Skeletal muscle cell (primary cell): ENCODE results near the gene ANAPC2.

ENCODE experiments used
- DNase-seq: peaks from one replicate; pipeline ENCODE4 v3.0.0-alpha.2; 2010; ENCODE audit warnings: low read depth
- H3K4me3 ChIP-seq: 2 replicates; pipeline ENCODE4 v1.5.1; 2011; ENCODE audit warnings: low read depth, mild to moderate bottlenecking, control low read depth, low read length, moderate library complexity

Gene ANAPC2

GRCh38 chr9:137217276-137218211 is 29.2 kb upstream of the ANAPC2 start:
- H3K4me3 ChIP-seq, result no peak overlapping the region
- no peak for DNase-seq

DNA sequence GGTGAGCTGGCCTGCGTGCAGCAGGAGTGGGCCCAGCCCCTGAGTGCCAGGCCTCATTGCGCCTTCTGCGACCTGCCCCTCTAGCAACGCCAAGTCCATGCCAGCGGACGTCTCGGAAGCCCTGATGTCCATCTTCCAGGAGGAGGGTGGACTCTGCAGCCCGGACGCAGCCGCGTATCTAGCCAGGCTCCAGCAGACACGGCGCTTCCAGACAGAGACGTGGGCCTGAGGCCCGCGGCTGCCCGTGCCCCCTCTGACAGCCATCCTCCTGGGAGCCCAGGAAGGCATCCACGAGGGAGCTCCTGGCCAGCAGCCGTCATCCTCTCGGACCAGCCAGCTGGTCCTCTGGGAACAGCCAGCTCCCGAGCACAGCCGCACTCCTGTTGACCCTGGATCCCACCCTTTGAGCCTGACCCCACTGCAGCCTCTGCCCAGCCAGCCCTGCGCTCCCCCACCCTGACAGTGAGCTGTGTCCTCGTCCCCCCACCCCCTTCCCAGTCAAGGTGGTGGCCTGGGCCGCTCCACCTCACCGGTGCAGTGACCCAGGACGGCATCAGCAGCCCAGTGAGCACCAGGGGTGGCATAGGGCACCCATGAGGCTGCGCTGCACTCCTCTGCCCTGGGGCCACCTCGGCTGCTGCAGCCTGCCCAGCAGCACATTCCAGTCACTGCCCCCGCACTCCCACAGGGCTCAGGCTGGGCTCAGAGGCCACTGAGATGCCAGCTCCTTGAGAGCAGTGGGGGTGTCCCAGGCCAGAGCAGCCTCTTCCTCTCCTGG is 28.0 kb upstream of the ANAPC2 start:
- DNase-seq, result no peak
- H3K4me3 ChIP-seq, result no peak overlapping the region

DNA sequence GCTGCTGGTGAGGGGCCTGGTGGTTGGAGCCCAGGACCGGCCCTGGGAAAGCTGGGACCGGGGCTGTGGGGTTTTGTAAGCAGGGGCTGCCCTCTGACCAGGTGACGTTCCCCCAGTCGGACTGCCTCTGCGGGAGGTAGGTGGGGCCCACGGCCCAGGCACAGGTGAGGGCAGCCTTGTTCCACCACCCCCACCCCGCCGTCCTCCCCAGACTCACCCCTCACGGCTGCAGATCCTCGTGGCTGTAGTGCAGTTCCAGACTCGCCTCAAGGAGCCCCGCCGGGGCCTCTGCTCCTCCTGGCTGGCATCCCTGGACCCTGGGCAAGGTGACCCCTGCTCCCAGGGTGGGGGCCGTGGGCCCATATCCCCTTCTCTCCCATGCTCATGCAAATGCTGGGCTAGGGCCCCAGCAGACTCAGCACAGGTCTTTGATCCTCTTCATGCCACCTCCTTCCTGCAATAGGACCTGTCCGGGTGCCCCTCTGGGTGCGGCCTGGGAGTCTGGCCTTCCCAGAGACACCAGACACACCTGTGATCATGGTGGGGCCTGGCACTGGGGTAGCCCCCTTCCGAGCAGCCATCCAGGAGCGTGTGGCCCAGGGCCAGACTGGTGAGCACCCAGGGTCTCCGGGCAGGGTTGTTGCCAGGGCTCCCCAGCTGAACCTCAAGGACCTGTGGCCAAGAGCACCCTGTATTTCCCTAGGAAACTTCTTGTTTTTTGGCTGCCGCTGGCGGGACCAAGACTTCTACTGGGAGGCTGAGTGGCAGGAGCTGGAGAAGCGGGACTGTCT is 27.0 kb upstream of the ANAPC2 start:
- H3K4me3 ChIP-seq, result no peak overlapping the region
- DNase-seq, result no peak

DNA sequence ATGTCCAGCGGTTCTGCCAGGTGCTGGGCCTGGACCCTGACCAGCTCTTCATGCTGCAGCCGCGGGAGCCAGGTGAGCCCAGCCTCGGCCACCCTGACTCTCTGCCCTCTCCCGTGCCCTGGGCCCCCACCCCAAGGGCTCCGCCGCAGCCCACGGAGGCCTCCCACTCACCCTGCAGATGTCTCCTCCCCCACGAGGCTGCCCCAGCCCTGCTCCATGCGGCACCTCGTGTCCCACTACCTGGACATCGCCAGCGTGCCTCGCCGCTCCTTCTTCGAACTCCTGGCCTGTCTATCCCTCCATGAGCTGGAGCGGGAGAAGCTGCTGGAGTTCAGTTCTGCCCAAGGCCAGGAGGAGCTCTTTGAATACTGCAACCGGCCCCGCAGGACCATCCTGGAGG is 26.3 kb upstream of the ANAPC2 start:
- DNase-seq, result no peak
- no peak overlapping the region for H3K4me3 ChIP-seq

GRCh38 chr9:137213160-137214060 is 25.1 kb upstream of the ANAPC2 start:
- DNase-seq, result no peak
- H3K4me3 ChIP-seq, result no peak overlapping the region

GRCh38 chr9:137212520-137212919 is 24.2 kb upstream of the ANAPC2 start:
- H3K4me3 ChIP-seq, result no peak overlapping the region
- no peak for DNase-seq

- DNase-seq, result no peak
- no peak overlapping the region for H3K4me3 ChIP-seq
Observed at GRCh38 chr9:137211532-137211931, 23.2 kb upstream of the ANAPC2 start.

DNA sequence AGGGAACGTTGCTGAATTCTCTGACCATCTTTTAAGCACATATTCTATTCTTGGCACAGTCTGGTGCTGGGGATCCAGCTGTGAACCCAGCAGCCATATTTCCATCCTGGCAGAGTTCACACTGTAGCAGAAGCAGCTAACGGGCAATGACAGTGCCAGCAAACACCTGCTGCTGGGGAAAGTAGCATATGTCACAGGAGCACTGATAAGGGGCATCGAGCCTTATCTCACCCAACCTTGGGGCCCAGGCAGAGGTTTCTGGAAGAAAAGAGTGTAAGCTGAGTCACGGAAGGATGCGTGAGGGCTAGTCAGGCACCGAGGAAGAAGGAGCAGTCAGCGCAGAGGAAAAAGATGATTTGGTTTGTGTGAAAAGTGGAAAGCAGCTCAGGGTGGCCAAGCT is 18.2 kb upstream of the ANAPC2 start:
- peak overlapping the region; percentile 93 for H3K4me3 ChIP-seq
- no peak for DNase-seq

DNA sequence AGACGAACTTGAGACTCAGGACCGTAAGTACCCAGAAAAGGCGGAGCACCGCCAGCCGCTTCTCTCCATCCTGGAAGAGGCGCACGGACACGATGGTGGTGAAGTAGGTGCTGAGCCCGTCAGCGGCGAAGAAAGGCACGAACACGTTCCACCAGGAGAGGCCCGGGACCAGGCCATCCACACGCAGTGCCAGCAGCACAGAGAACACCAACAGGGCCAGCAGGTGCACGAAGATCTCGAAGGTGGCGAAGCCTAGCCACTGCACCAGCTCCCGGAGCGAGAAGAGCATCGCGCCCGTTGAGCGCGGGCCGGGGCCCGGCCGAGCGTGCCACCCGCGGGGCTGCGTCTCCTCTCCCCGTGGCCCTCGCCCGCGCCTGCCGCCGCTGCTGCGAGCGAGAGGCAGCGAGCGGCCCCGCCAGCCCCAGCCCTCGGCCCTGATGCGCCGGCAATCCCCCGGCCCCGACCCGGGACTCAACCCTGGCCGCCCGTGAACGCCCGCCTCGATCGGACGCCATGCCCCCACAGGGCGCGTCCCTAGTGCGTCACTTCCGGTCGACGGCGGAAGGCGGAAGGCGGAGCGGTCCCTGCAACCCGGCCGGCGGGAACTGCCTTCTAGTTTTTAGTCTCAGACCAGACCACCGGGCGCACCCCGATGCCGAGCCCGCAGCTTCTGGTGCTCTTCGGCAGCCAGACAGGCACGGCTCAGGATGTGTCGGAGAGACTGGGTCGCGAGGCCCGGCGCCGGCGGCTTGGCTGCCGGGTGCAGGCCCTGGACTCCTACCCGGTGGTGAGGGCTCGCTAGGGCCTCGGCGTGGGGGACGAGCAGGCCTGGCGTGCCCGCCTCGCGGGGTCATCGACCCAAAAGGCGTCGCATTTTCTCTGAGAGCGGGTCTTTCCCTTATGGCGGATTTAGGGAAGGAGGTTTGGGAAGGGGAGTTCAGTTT is 17.0 kb upstream of the ANAPC2 start, which contains the start of the genes NDOR1 and TMEM203:
NDOR1 (plus strand) TSS at position 575 of the 944 bp plus-strand sequence; CDS start at position 653, 78 bp downstream.
TMEM203 (minus strand) TSS at position 523 of the 944 bp plus-strand sequence; CDS start at position 289, 234 bp downstream.
- DNase-seq, result peak; percentile 32
- peak within 1 kb of the TSS; percentile 93 for H3K4me3 ChIP-seq

DNA sequence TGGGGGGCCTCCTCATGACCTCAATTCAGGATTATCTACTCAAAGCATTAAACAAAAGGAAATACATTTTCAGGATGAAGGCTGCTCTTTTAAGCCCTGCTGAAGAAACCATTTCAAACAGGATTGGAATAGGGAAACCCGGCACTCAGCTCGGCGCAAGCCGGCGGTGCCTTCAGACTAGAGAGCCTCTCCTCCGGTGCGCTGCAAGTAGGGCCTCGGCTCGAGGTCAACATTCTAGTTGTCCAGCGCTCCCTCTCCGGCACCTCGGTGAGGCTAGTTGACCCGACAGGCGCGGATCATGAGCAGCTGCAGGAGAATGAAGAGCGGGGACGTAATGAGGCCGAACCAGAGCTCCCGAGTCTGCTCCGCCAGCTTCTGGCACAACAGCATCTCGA is 16.4 kb upstream of the ANAPC2 start:
- peak overlapping the region; percentile 93 for H3K4me3 ChIP-seq

DNA sequence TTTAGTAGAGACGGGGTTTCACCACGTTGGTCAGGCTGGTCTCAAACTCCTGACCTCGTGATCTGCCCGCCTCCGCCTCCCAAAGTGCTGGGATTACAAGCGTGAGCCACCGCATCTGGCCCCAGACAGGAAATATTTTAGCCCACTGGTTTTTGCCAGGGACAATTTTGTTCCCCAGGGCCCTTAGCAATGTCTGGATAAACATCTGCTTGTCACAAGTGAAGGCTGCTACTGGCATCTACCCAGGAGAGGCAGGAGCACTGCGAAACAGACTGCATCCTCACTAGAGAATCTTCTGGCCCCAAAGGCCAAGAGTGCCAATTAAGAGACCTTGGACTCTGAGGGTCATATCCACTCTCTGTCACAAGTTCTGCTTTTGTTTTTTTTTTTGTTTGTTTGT is 14.6 kb upstream of the ANAPC2 start:
- H3K4me3 ChIP-seq, result no peak overlapping the region
- DNase-seq, result no peak

More for the DNA sequence above, 16.4 kb upstream of the ANAPC2 start:
- DNase-seq, result no peak

DNA sequence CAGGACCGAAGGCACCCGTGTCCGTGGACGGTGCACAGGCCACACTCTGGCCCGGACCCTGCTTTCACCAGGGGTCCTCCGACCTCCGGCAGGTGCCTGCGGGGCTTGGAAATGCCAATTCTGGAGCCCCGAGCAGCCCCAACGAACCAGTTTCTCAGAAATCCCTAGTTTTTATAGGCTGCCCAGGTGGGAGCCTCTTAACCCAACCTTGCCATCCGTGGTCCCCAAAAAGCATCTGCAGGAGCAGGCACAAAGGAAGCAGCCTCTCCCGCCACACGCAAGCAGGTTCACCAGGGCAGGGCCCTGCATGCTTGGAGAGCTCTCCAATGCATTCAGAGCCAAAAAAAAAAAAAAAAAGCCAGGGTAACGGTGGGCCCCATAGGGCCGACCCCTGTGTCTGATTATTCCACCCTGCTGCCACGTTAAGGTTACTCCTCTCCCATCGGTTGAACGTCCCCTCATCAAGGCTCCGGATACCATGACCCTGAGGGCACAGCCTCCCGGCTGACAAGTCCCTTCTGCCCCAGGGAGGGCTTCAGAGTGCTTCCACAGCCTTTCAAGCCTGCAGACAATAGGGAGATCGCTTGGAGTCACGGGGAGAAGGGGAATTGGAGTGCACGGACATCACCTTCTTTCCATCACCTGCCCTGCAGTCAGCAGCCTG is 13.0 kb upstream of the ANAPC2 start:
- H3K4me3 ChIP-seq, result peak overlapping the region; percentile 73
- no peak for DNase-seq

GRCh38 chr9:137200311-137201204 is 12.2 kb upstream of the ANAPC2 start, which contains the start of gene TPRN:
Gene TPRN (minus strand): TSS chr9:137200741. CDS start chr9:137200711, 30 bp downstream.
- DNase-seq, result peak; percentile 99
- peak within 1 kb of the TSS; percentile 73 for H3K4me3 ChIP-seq

- DNase-seq, result no peak
- peak overlapping the region; percentile 50 for H3K4me3 ChIP-seq
Observed at GRCh38 chr9:137199411-137200121, 11.2 kb upstream of the ANAPC2 start.

DNA sequence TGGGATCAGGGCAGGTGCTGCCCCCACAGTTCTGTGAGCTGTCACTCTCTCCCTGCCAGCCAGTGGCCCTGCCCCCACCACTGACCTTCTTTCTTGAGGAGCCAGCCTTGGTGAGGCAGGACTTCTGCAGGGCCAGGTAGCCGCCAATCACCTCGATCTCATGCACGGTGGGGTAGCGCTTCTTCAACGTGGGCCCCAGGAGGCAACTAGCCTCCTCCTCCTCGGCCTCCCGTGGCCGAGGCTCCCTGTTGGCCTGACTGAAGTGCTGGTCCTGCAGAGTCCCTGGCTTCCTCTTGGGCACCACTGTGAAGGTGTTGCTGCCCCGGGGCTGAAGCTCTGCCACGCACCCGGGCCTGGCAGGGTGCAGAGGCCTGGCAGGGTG is 10.5 kb upstream of the ANAPC2 start:
- H3K4me3 ChIP-seq, result peak overlapping the region; percentile 50
- no peak for DNase-seq
